Measurements from ENCODE around the gene DLST. TPM values are rescaled to one million over a fixed set of nuclear protein-coding genes. Genes with fewer than 3 reads are reported as not detected.
A peak's percentile ranks its signal among the peaks of the same experiment; 100 is the strongest.

The DLST gene
- total RNA-seq, 1 donor from 2014 or later, result 74.5 TPM

- H3K4me1 Mint-ChIP-seq (ENCODE audit: low read depth), result peaks cover 23% of the 10 kb centered on the region
- H3K9me3 Mint-ChIP-seq (ENCODE audit: low read depth), result no peaks in the 10 kb centered on the region
- no peak overlapping the region for H3K4me3 Mint-ChIP-seq (ENCODE audit: unreplicated experiment)
- no peak for DNase-seq (ENCODE audit: low spot score)
- H3K36me3 Mint-ChIP-seq (ENCODE audit: low read depth), result no peaks in the 10 kb centered on the region
- no peak overlapping the region for H3K27ac Mint-ChIP-seq (ENCODE audit: unreplicated experiment)
- no peaks in the 10 kb centered on the region for H3K27me3 Mint-ChIP-seq (ENCODE audit: low read depth)
- no peak for TF ChIP-seq CTCF (IDR thresholded peaks at IDR 0.05)
These were observed 25.8 kb upstream of the DLST start for GRCh38 chr14:74855945-74856344.

- Mint-ChIP-seq H3K36me3 (ENCODE audit: low read depth) (no peaks in the 10 kb centered on the region), H3K4me3 (ENCODE audit: unreplicated experiment) (no peak overlapping the region), H3K27ac (ENCODE audit: unreplicated experiment) (no peak overlapping the region), H3K4me1 (ENCODE audit: low read depth) (peaks cover 23% of the 10 kb centered on the region), H3K9me3 (ENCODE audit: low read depth) (no peaks in the 10 kb centered on the region), H3K27me3 (ENCODE audit: low read depth) (no peaks in the 10 kb centered on the region)
- no peak for DNase-seq (ENCODE audit: low spot score)
- no peak for TF ChIP-seq CTCF (IDR thresholded peaks at IDR 0.05)
These were observed 25.4 kb upstream of the DLST start for GRCh38 chr14:74856366-74856765.

GRCh38 chr14:74858022-74858421 is 23.7 kb upstream of the DLST start:
- Mint-ChIP-seq H3K36me3 (ENCODE audit: low read depth) (no peaks in the 10 kb centered on the region), H3K4me1 (ENCODE audit: low read depth) (peaks cover 15% of the 10 kb centered on the region)
- no peak for DNase-seq (ENCODE audit: low spot score)

GRCh38 chr14:74859757-74860552 is 21.8 kb upstream of the DLST start:
- Mint-ChIP-seq H3K27me3 (ENCODE audit: low read depth) (no peaks in the 10 kb centered on the region), H3K9me3 (ENCODE audit: low read depth) (no peaks in the 10 kb centered on the region), H3K36me3 (ENCODE audit: low read depth) (no peaks in the 10 kb centered on the region), H3K27ac (ENCODE audit: unreplicated experiment) (no peak overlapping the region), H3K4me1 (ENCODE audit: low read depth) (peaks cover 10% of the 10 kb centered on the region), H3K4me3 (ENCODE audit: unreplicated experiment) (no peak overlapping the region)
- no peak for DNase-seq (ENCODE audit: low spot score)
- TF ChIP-seq CTCF (IDR thresholded peaks at IDR 0.05), result no peak

More at GRCh38 chr14:74858022-74858421, 23.7 kb upstream of the DLST start:
- H3K27me3 Mint-ChIP-seq (ENCODE audit: low read depth), result no peaks in the 10 kb centered on the region
- H3K9me3 Mint-ChIP-seq (ENCODE audit: low read depth), result no peaks in the 10 kb centered on the region
- H3K4me3 Mint-ChIP-seq (ENCODE audit: unreplicated experiment), result no peak overlapping the region
- no peak for TF ChIP-seq CTCF (IDR thresholded peaks at IDR 0.05)
- no peak overlapping the region for H3K27ac Mint-ChIP-seq (ENCODE audit: unreplicated experiment)

- no peak for DNase-seq (ENCODE audit: low spot score)
- Mint-ChIP-seq H3K9me3 (ENCODE audit: low read depth) (no peaks in the 10 kb centered on the region), H3K4me1 (ENCODE audit: low read depth) (peaks cover 10% of the 10 kb centered on the region), H3K27ac (ENCODE audit: unreplicated experiment) (no peak overlapping the region), H3K4me3 (ENCODE audit: unreplicated experiment) (no peak overlapping the region), H3K27me3 (ENCODE audit: low read depth) (no peaks in the 10 kb centered on the region), H3K36me3 (ENCODE audit: low read depth) (no peaks in the 10 kb centered on the region)
- peak; percentile 92 for TF ChIP-seq CTCF (IDR thresholded peaks at IDR 0.05)
These were observed 20.6 kb upstream of the DLST start for GRCh38 chr14:74860899-74861733.

Data from chondrocyte (in vitro differentiated cells).